HG03558 (cell line): ENCODE data around the gene UVRAG.

Source experiments
- ATAC-seq: cut with Tn5 transposase; IDR thresholded peaks from one replicate; pipeline ENCODE4 v1.9.1; 2021; ENCODE audit warnings: moderate number of reproducible peaks; ENCODE audit not compliant: unreplicated experiment; ENCODE audit errors: extremely low read depth

The UVRAG gene

DNA sequence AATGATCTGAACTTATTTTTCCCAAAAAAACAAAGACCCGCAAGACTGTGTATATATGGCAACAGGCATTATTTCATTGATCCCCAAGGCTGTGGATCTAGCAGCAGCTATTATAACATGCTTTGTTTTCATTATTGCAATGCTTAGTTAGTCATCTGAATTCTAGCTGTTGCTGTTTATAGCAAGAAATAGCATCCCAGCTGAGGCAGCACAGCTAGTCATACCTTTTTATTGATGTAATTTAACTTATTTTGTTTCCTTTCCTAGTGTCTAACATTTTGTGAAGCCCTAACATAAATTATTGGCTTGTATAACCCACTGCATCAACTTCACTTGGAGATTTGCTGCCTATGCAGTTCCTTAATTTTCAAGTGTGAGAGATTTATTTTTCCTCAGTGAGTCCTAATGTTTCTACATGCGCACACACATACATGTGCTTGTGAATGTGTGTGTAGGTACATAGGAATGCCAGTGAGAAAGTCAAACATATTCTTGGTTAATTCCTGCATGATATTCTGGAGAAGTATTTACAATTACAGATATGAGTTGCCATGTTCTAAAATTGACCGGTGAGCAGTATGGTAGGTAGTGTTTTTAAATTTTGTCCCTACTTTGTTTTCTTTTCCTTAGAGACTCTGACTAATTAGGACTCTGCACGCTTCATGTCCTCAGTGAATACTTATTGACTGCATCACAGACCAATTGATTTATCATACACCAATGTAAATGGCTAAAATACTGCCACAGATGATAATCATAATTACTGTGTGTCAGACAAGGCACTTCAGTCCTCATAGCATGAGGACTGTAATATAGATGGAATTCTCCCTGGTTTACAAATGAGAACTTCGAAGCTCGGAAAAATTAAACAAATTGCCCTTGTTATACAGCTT, 272.0 kb downstream of the UVRAG start:
- ATAC-seq = no peak

DNA sequence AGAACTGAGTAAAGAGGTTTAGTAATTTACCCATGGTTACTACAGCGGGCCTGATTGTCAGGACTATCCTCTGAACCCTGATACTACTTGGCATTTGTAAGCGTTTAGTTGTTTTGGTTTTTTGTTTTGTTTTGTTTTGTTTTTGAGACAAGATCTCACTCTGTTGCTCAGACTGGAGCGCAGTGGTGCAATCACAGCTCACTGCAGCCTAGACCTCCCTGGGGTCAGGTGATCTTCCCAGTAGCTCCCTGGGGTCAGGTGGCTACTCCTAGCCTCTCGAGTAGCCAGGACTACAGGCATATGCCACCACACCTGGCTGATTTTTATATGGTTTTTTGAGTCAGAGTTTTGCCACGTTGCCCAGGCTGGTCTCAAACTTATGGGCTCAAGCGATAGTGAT, 272.7 kb downstream of the UVRAG start:
- no peak for ATAC-seq

DNA sequence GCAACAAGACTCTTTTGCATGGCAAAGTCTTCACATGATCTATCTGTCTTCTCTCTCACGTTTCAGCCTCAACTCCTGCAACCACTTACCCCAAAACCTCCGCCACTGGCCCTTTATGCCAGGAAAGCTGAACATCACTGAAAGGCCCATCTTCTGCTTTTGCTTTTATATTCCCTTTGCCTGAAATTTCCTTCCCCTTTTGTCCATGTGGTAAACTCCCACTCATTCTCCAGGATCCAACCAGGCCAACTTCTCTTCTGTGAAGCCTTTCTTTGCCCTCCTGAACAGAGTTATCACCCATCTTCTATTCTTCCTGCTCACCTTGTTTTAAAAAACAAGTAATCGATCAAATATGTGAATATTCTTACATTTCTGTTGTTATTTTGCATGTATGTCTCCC, 273.5 kb downstream of the UVRAG start:
- no peak for ATAC-seq

GRCh38 chr11:76090174-76090573, 275.2 kb downstream of the UVRAG start:
- ATAC-seq = no peak

GRCh38 chr11:76090821-76091220, 275.8 kb downstream of the UVRAG start:
- no peak for ATAC-seq

DNA sequence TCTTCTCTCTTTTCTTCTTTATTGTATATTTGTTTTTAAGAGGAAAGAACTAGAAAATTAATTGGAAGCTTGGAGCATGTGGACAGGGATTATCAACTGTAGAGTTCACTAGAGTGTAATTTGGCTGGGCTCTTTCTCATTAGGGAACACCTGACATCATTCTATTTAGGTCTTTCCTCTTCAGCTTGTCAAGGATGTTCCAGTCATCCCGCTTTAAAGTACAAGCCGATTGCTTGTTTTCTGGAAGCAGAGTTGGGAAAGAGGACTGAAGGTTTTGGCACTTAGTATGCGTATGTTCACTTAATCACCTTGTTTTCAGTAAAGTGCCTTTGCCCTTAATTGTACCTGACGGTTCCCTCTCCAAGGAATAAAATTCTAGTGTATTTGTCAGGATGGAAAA, 279.7 kb downstream of the UVRAG start:
- no peak for ATAC-seq

DNA sequence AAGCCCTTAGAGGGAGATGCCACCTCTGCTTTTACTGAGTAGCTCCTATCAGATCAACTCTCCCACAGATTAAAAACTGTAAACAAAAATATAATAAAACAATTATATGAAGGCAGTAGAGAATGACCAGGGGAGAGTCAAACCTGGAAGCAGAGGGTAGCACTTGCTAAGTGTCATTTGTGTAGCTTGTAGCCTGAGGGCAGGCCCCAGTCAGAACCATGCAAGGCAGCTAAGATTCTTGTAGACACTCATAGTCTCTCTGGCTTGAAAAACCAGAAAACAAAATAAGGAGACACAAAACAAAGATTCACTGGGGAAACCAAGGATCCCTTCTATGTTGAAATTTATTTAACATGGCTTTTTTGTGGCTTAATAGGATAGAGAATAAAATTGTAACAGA, 280.9 kb downstream of the UVRAG start:
- no peak for ATAC-seq

DNA sequence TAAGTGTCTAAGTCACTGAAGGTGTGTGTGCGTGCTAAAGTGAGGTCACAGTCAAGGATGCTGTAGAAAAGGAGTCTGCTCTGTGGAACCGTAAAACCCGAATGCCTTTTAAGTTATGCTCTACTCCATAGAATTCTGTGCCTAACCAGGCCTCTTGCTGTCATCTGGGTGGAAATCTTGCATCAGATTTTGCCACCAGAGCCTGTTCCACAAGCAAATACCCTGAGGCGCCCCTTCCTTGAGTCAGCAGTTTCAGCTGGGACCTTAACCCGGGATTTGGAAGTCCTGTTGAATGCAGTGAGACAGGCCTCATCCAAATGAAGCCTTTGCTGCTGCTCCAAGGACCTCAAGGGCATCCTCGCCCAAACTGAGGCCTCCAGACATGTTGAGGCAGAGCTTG, 281.5 kb downstream of the UVRAG start:
- no peak for ATAC-seq

DNA sequence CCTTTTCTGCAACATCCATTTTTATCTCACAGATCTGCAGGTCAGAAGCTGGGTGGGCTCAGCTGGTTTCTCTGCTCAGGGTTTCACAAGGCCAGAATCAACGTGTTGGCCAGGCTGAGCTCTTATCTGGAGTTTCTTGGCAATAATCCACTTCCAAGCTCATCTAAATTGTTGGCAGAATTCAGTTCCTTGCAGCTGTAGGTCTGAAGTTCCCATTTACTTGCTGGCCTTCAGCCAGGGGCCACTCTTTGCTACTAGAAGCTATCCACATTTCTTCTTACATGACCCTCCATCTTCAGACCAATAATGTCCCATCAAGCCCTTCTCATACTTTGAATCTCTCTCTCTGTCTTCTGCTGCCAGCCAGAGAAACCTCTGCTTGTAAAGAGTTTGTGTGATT, 287.8 kb downstream of the UVRAG start:
- ATAC-seq = no peak

DNA sequence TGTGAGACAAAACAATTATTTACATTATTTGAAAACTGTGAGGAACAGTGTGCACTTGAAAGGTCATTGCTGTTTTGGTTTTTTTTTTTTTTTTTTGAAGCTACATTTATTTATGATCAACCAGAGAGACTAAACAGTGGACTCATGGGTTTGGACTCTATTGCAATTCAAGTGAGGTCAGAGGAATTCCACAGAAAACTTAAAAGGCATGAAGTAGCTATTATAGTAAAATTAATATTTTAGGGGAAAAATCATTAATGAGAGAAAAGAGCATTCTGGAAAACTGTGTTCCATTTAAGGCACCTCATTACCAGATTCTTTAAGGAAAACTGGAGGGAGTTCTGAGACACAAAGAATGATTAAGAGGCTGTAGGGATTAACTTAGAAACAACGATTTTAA, 288.4 kb downstream of the UVRAG start:
- no peak for ATAC-seq

DNA sequence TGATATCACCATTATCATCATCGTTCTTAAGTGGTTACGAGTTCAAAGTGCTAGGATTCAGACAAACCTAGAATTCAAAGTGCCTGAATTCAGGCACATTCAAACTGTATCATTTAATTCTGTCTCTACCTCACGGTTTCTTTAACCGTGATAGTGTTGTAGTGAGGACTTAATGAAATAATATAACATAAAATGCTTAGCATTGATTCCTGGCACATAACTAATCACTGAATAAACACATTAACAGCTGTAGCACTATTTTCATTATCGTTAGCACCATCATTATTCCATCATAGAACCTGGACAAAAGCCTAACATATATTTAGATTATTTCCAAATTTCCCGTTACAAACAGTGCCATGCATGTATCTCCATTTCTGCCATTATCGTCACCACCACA, 289.3 kb downstream of the UVRAG start:
- ATAC-seq = no peak

DNA sequence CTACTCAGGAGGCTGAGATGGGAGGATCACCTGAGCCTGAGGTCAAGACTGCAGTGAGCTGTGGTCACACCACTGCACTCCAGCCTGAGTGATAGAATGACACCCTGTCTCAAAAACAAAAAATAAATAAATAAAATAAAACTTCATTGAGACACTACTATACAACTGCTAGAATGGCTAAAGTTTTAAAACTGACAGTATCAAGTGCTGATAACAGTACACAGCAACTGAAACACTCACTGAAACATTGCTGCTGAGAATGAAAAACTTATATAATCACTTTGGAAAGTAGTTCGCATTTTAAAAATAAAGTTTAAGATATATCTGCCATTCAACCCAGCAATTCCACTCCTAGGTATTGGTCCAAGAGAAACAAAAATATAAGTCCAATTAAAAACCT, 290.6 kb downstream of the UVRAG start:
- ATAC-seq = no peak

- no peak for ATAC-seq
These were observed 293.0 kb downstream of the UVRAG start for GRCh38 chr11:76107971-76108370.

DNA sequence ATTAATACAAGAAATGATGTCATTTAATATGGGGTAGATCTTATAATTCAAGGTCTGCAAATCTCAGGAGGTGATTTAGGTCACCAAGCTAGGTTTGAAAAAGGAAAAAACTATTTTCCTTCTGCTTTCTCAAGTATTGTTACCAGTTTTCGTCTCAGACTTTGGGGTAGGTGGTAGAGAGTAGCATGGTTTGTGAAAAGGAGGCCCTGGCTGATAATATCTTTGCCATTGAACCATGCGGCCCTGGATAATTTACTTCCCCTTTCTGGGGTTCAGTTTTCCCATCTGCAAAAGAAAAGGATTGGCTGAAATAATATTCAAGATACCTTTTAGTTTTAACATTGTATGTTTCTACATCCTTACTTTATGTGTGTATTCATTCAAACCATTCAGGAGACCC, 299.2 kb downstream of the UVRAG start:
- no peak for ATAC-seq

GRCh38 chr11:76115555-76115954, 300.5 kb downstream of the UVRAG start:
- no peak for ATAC-seq

DNA sequence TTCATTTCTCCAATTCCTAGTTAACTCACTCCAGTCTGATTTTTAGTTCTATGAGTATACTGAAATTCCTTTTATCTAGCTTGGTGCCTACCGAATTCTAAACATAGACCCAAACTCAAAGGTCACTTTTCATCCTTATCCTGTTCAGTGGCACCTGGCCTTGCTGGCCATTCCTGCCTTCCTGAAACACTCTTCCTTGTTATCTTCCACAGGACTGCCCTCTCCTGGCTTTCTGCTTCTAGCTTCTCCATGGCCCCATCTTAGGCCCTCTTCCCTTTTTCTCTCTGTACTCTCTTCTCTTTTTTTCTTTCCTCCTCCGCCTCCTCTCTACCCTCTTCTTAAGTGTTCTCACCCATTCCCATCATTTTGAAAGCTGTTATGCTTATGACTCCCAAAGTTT, 304.0 kb downstream of the UVRAG start:
- ATAC-seq = no peak

GRCh38 chr11:76119779-76120178, 304.8 kb downstream of the UVRAG start:
- ATAC-seq = no peak

GRCh38 chr11:76120513-76121101, 305.6 kb downstream of the UVRAG start:
- ATAC-seq = no peak

GRCh38 chr11:76123248-76123647, 308.2 kb downstream of the UVRAG start:
- no peak for ATAC-seq

GRCh38 chr11:76124905-76125770, 310.1 kb downstream of the UVRAG start:
- no peak for ATAC-seq

- no peak for ATAC-seq
These were observed 314.7 kb downstream of the UVRAG start for GRCh38 chr11:76129729-76130128.
